ENCODE results near the gene ZNF541.

GRCh38 chr19:47573071-47574026, at the start of gene ZNF541:
- TF ChIP-seq YY1 (IDR thresholded peaks at IDR 0.05; ENCODE audit: low read depth, low read length), result no peak
- TF ChIP-seq FOXM1 (IDR thresholded peaks at IDR 0.05; ENCODE audit: low read depth, low read length), result no peak
- TF ChIP-seq SREBF1 (IDR thresholded peaks at IDR 0.05; ENCODE audit: low read length), result no peak
- no peak for TF ChIP-seq MAX (IDR thresholded peaks at IDR 0.05; ENCODE audit: low read depth, low read length)
- TF ChIP-seq SIN3A (IDR thresholded peaks at IDR 0.05; ENCODE audit: low read depth, low read length), result no peak
